Omental fat pad (tissue), 4 donors: ENCODE results near the gene NSUN3. TPM values are rescaled to one million over a fixed set of nuclear protein-coding genes. Genes with fewer than 3 reads are reported as not detected.

Experiments
- ATAC-seq: fragments of 150-250 bp; one replicate; pipeline ENCODE4 v1.9.1; 2016; ENCODE audit warnings: mild to moderate bottlenecking, moderate library complexity; ENCODE audit not compliant: low FRiP score
- DNase-seq: peaks from one replicate; pipeline ENCODE4 v3.0.0-alpha.2; 2019; ENCODE audit warnings: low spot score
- total RNA-seq, 4 donors: library from RNA; depleted of rRNA; stranded (reverse); fragments of >200 nt; gene quantifications; one replicate each; pipeline ENCODE4 v1.1.0, GENCODE V29; 2016
- TF ChIP-seq, protein P1 (sequence below), 3 donors: fragments of 450-650 bp; IDR thresholded peaks; one replicate each; pipeline ENCODE4 v1.5.1; 2016 to 2017; ENCODE audit warnings: antibody characterized with exemption in 3 of 3, mild to moderate bottlenecking in 3 of 3, moderate library complexity in 2 of 3

Gene NSUN3
- total RNA-seq, 4 donors from 2014 or later = 5.6 to 10.2 (median 9.1) TPM

DNA sequence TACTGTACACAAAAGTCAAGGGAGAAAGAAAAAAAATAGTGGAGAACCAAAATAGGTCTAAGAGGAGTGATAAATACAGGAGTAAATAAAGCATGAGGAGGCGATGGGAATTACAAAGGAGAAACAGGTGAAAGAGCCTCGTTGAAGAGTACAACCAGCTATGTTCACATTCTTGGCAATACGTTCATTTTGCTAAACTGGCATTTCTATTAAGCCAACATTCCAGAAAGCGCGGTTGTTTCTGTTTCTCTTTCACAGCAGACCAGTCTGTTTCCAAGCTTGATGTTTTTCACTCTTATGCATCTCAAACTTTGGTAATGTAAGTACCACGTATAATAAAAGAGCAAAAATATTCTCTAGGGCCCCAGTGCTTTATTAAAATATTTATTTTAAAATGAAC lies 74.5 kb downstream of the NSUN3 start:
- TF ChIP-seq, protein P1, sequence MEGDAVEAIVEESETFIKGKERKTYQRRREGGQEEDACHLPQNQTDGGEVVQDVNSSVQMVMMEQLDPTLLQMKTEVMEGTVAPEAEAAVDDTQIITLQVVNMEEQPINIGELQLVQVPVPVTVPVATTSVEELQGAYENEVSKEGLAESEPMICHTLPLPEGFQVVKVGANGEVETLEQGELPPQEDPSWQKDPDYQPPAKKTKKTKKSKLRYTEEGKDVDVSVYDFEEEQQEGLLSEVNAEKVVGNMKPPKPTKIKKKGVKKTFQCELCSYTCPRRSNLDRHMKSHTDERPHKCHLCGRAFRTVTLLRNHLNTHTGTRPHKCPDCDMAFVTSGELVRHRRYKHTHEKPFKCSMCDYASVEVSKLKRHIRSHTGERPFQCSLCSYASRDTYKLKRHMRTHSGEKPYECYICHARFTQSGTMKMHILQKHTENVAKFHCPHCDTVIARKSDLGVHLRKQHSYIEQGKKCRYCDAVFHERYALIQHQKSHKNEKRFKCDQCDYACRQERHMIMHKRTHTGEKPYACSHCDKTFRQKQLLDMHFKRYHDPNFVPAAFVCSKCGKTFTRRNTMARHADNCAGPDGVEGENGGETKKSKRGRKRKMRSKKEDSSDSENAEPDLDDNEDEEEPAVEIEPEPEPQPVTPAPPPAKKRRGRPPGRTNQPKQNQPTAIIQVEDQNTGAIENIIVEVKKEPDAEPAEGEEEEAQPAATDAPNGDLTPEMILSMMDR (IDR thresholded peaks at IDR 0.05) = no peak
- DNase-seq = no peak
- ATAC-seq = peak; percentile 68

DNA sequence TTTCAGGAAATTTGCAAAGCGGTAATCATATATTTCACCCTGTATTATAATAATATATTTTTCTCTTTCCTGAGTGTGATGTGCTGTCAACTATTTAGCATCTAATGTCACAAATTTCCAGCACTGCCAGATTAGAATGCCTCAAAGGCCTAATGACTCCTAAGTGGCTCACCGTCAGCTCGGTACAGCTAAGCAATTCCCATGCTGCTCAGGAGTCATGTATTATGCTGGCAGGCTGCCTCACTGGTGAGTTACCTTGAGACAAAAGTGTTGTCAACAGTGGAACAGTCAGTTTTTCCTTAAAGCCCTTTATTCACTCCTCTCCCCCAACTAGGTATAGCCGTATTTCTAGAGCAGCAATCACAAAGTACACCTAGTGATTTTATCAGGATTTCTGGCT lies 83.6 kb downstream of the NSUN3 start:
- ATAC-seq (no peak), DNase-seq (no peak)
- TF ChIP-seq, protein P1 (IDR thresholded peaks at IDR 0.05) = no peak

DNA sequence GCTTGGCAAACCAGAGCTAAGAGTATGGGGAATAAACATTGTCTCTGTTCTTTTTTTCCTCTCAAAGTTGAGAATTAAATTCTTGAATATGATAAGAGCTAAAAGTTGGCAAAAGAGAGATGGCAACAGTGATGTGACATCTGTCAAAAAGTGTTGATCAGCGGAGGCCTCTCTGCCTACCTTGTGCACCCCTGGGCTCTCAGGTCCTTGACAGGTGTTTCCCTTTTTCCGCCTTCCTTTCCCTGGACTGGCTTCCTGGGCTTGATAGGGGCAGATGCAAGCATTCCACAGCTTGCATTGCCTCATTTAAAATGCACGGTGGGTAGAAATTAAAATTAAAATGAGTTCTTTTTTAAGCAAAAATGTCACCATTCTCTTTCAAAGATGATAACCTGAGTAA lies 84.2 kb downstream of the NSUN3 start:
- no peak for DNase-seq
- TF ChIP-seq, protein P1 (IDR thresholded peaks at IDR 0.05) = no peak
- no peak for ATAC-seq

DNA sequence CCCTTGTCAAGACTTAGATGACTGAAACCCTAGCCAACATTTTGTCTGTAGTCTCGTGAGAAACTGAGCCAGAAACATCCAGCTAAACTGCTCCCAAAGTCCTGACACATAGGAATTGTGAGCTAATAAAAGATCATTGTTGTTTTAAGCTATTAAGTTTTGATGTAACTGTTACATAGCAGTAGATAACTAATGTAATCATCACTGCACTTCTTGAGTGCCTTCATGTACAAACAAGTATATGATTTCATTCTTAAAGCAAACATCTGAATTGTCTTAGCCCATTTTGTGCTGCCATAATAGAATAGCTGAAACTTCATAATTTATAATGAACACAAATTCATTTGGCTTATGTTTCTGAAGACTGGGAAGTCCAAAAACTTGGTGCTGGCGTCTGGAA lies 87.3 kb downstream of the NSUN3 start:
- ATAC-seq = no peak
- DNase-seq = no peak
- TF ChIP-seq, protein P1 (IDR thresholded peaks at IDR 0.05) = no peak

DNA sequence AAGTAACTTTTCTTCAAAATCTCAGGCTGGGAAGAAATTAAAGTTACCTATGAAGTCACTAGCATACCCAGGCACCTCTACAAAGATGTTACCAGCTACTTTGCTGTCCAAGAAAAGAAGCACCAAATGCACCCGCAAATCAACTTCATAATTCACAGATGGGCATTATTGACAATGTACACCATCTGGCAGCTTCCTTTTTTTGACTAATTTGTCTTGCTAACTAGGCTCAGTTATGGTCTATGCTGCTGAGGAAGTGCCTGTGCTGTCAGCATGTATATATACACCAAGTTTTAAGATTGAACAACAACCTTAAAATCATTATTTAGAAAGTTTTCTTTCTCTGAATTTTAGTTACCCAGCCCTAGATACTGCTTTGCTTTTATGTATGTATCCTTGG lies 93.8 kb downstream of the NSUN3 start:
- DNase-seq (no peak), ATAC-seq (no peak)
- TF ChIP-seq, protein P1 (IDR thresholded peaks at IDR 0.05) = no peak

DNA sequence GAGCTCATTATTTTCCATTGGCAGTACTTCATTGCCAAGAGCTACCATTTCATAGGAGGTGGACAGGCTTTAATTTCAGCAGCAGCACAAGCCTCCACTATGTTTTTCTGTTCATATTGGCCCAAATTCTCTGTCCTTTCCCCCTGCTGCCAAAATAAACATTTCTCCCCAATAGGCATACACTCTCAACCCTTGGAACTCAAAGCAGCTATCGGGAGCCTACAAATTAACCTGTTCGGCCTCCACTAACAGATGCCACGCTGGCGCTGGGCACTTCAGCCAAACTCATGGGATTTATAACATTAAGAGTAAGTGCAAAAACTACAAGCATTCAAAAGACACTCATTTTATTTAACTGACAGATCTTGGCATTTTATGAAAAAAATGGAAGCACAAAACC lies 95.7 kb downstream of the NSUN3 start:
- ATAC-seq (no peak), DNase-seq (no peak)
- TF ChIP-seq, protein P1 (IDR thresholded peaks at IDR 0.05) = no peak

DNA sequence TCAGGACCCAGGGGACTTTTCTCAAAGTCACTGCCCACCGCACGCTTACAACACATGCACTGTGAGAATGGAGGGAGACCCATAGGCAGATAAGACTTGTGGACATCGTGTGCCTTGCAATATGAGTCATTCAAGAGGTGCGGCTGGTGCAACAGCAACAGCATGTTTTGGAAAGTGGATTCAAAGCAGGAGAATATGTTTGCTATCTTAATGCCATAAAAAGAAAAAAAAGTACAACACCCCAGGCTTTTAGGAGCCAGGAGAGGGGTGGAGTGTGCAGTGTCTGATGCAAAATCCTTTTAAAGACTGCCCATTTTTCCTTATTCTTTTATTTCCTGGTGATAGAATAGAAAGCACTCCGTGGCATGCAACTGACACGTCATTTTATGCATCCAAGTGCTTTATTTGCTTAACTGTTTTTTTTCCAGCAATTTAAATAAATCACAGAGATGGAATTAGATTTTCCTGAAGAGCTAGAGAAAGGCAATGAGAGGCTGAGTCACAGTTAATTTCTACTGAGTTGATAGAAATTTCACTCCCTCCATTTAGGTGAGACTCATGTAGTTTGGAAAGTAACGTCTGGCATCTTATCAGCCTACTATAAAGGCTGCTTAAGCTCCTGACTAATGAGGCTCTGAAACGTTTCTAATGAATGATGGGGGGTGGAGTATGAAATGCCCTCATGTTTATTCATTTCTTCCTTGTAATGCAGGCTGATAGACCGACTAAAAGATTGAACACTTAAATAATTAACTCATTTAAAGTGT lies 96.4 kb downstream of the NSUN3 start:
- DNase-seq (no peak), ATAC-seq (peak; percentile 92)
- TF ChIP-seq, protein P1 (IDR thresholded peaks at IDR 0.05) = no peak
